Measurements from ENCODE around the gene OR4E2.

- TF ChIP-seq, protein P1, sequence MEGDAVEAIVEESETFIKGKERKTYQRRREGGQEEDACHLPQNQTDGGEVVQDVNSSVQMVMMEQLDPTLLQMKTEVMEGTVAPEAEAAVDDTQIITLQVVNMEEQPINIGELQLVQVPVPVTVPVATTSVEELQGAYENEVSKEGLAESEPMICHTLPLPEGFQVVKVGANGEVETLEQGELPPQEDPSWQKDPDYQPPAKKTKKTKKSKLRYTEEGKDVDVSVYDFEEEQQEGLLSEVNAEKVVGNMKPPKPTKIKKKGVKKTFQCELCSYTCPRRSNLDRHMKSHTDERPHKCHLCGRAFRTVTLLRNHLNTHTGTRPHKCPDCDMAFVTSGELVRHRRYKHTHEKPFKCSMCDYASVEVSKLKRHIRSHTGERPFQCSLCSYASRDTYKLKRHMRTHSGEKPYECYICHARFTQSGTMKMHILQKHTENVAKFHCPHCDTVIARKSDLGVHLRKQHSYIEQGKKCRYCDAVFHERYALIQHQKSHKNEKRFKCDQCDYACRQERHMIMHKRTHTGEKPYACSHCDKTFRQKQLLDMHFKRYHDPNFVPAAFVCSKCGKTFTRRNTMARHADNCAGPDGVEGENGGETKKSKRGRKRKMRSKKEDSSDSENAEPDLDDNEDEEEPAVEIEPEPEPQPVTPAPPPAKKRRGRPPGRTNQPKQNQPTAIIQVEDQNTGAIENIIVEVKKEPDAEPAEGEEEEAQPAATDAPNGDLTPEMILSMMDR (IDR thresholded peaks at IDR 0.05) = no peak
- no peak for TF ChIP-seq EP300 (IDR thresholded peaks at IDR 0.05; ENCODE audit: low read depth)
Observed at GRCh38 chr14:21680072-21680471, 26.4 kb downstream of the OR4E2 start.

Data from transverse colon (tissue), 3 donors.